PC-3 (cell line): ENCODE measurements around the gene SSNA1.

Source experiments
- CTCF ChIP-seq: fragments of 300-600 bp; sonication (generic); conservative IDR thresholded peaks from 2 replicates; pipeline ENCODE4 v1.5.1; 2017; ENCODE audit warnings: antibody characterized with exemption, low read depth, mild to moderate bottlenecking, low read length
- EZH2 ChIP-seq: fragments of 300-600 bp; sonication (generic); IDR thresholded peaks from one replicate; pipeline ENCODE4 v1.6.1; 2017; ENCODE audit warnings: antibody characterized with exemption, mild to moderate bottlenecking, low read length; ENCODE audit not compliant: unreplicated experiment
- EZH2phosphoT487 ChIP-seq: fragments of 300-600 bp; sonication (generic); IDR thresholded peaks from 2 replicates; pipeline ENCODE4 v1.6.1; 2018; ENCODE audit warnings: mild to moderate bottlenecking, antibody characterized with exemption, low read length, borderline replicate concordance

- TF ChIP-seq EZH2 = no peak
- no peak for TF ChIP-seq CTCF
- TF ChIP-seq EZH2phosphoT487 = no peak
Observed at GRCh38 chr9:137193771-137194170, 5.3 kb downstream of the SSNA1 start.
